ENCODE data around the gene TAMALIN. TPM values are rescaled to one million over a fixed set of nuclear protein-coding genes. Genes with fewer than 3 reads are reported as not detected.

Gene TAMALIN
- total and polyA plus RNA-seq, 2 of the 4 experiments (the other 2 are of a cell fraction) = 2.7 to 5.3 TPM

- in situ Hi-C loops (cut with MboI; ENCODE audit: low sequenced_read_pairs) (no loop called here), dilution Hi-C loops (cut with HindIII; ENCODE audit: low sequenced_read_pairs, unreplicated experiment) (no loop called here), intact Hi-C loops (cut with micrococcal nuclease) (no loop called here)
- ChIA-PET POLR2A (ENCODE audit: unreplicated experiment) (no interaction called here), CTCF (interaction anchor here (1.2 to 2.2 kb wide), 2 partner anchors 8 to 35 kb away, joined by 4 to 10 read pairs; no protein-coding TSS in a partner anchor)
- WGBS, 2 experiments (ENCODE audit: extremely low coverage in 2 of 2, insufficient read length in 1 of 2) = 82% methylated on average over 5 of the region's 14 CpGs; no CpG with 5 or more reads in 1 of the 2 experiments
- H4K8ac ChIP-seq (ENCODE audit: low read depth in 2 of 2, low read length in 2 of 2) = no peak overlapping the region
- H2AFZ ChIP-seq (replicated peaks; ENCODE audit: low read length, poor library complexity) = no peak overlapping the region
- no peak overlapping the region for H3K4me2 ChIP-seq (ENCODE audit: low read depth, low read length)
- H2BK20ac ChIP-seq (ENCODE audit: low read depth, low read length) = no peak overlapping the region
- peaks cover 24% of the 10 kb centered on the region for H3K4me1 ChIP-seq (ENCODE audit: control insufficient read depth, insufficient read depth, low read length)
- H3K27me3 ChIP-seq (ENCODE audit: control insufficient read depth, insufficient read depth, low read length) = no peaks in the 10 kb centered on the region
- ATAC-seq (ENCODE audit: low read depth) (no peak), DNase-seq (peak; percentile 71)
- H2BK5ac ChIP-seq (ENCODE audit: low read depth, low read length, poor library complexity, severe bottlenecking) = no peak overlapping the region
- no peak overlapping the region for H2BK15ac ChIP-seq (ENCODE audit: low read depth, low read length)
- H4K91ac ChIP-seq (ENCODE audit: insufficient read depth, low read depth, low read length) = no peak overlapping the region
- no peak overlapping the region for H4K5ac ChIP-seq (ENCODE audit: low read depth, low read length)
- no peak overlapping the region for H3K27ac ChIP-seq (ENCODE audit: insufficient read depth, low read length)
- H3K56ac ChIP-seq (ENCODE audit: extremely low read depth, insufficient read depth, low read length) = no peak overlapping the region
- no peak overlapping the region for H3K14ac ChIP-seq (replicated peaks; ENCODE audit: low read depth, low read length)
- 0 out of 2 replicates have a peak, but pooled peaks have one; percentile 9 for TF ChIP-seq MAZ (IDR thresholded peaks at IDR 0.05; ENCODE audit: borderline replicate concordance, low read depth, low read length)
- TF ChIP-seq POLR2A (IDR thresholded peaks at IDR 0.05; ENCODE audit: low read depth, low read length) = peak; percentile 4; the same call in 1 of the 2 replicates
- TF ChIP-seq ELK1 (IDR thresholded peaks at IDR 0.05; ENCODE audit: borderline replicate concordance, low read depth, low read length) = no peak
- H2BK120ac ChIP-seq (ENCODE audit: low read depth, low read length) = no peak overlapping the region
- H2AK9ac ChIP-seq (replicated peaks; ENCODE audit: low read depth, low read length, poor library complexity) = no peak overlapping the region
- H3K18ac ChIP-seq (ENCODE audit: low read depth, low read length) = no peak overlapping the region
- peaks cover 0 to 9% of the 10 kb centered on the region in 2 experiments; a peak in 1 of 4 replicates for H3K79me1 ChIP-seq (ENCODE audit: low read depth in 1 of 2, low read length in 2 of 2)
- no peak overlapping the region for H3K9ac ChIP-seq (ENCODE audit: low read depth, low read length)
- no peak overlapping the region for H3K4ac ChIP-seq (ENCODE audit: low read depth, low read length)
- H3K9me3 ChIP-seq (ENCODE audit: control insufficient read depth, insufficient read depth, low read length) = no peaks in the 10 kb centered on the region
- H3K23ac ChIP-seq (ENCODE audit: low read depth, low read length) = no peak overlapping the region
- H3K36me3 ChIP-seq (ENCODE audit: control insufficient read depth, insufficient read depth, low read length) = peaks cover 32% of the 10 kb centered on the region
- BruUV-seq (replicated peaks) = no TSS peak
- peaks cover 9% of the 10 kb centered on the region for H3K9me1 ChIP-seq (ENCODE audit: insufficient read depth, low read length)
- H2AK5ac ChIP-seq (ENCODE audit: low read depth, low read length) = peak overlapping the region; percentile 14; the same call in 1 of the 2 replicates
- H3K4me3 ChIP-seq (ENCODE audit: insufficient read depth, low read depth, low read length) = no peak overlapping the region
- peaks cover 10% of the 10 kb centered on the region for H4K20me1 ChIP-seq (ENCODE audit: insufficient read depth, low read length)
These were observed 53.9 kb downstream of the TAMALIN start for GRCh38 chr12:52060498-52061177.
